Adrenal gland (tissue), 19 donors: ENCODE data around the gene RANBP2. TPM values are rescaled to one million over a fixed set of nuclear protein-coding genes. Genes with fewer than 3 reads are reported as not detected.
A peak's percentile ranks its signal among the peaks of the same experiment; 100 is the strongest.
"Not testable (repeated sequence)": the region's sequence is repeated elsewhere in the genome, so short reads cannot be mapped to it uniquely, and the experiment has no call there.

Experiments used
- DNase-seq, 7 donors: peaks; one replicate each; pipeline ENCODE4 v3.0.0-alpha.2; 2019 to 2020
- H3K27ac ChIP-seq, 5 donors: fragments of 200-600 bp; sonication (generic) in 4 of 5; 1 replicate in 3 of 5; 2 replicates in 2 of 5; pipeline versions ENCODE4 v1.5.1 to v1.8.0; 2016 to 2020; ENCODE audit warnings: mild to moderate bottlenecking in 1 of 5
- H3K27me3 ChIP-seq: fragments of 200-600 bp; 2 replicates; pipeline ENCODE4 v1.8.0; 2021
- H3K36me3 ChIP-seq, 2 donors: fragments of 200-600 bp; replicated peaks in 1 of 2; 1 replicate in 1 of 2; 2 replicates in 1 of 2; pipeline versions ENCODE4 v1.5.1 to v1.8.0; 2018 to 2022
- H3K4me1 ChIP-seq, 2 donors: fragments of 200-600 bp; replicated peaks in 1 of 2; 1 replicate in 1 of 2; 2 replicates in 1 of 2; pipeline versions ENCODE4 v1.5.1 to v1.8.0; 2018 to 2021
- H3K4me3 ChIP-seq, 4 donors: fragments of 200-600 bp; sonication (generic) in 3 of 4; one replicate each; pipeline ENCODE4 v1.5.1; 2016 to 2018
- H3K9me3 ChIP-seq, 3 donors: fragments of 200-600 bp; sonication (generic) in 1 of 3; replicated peaks in 1 of 3; 1 replicate in 2 of 3; 2 replicates in 1 of 3; pipeline versions ENCODE4 v1.5.1 to v1.8.0; 2016 to 2021
- POLR2A ChIP-seq, 2 donors: fragments of 450-650 bp; IDR thresholded peaks; one replicate each; pipeline ENCODE4 v1.6.1; 2017; ENCODE audit warnings: antibody characterized with exemption in 2 of 2, mild to moderate bottlenecking in 2 of 2, moderate library complexity in 1 of 2
- WGBS, 4 donors: extraction: QIAGEN DNeasy Blood & Tissue Kit in 2 of 4; methylation state at CpG; one replicate each; pipeline versions ENCODE4 v1.1.5 to v1.1.7; 2013 to 2017; 5-methylcytosine and 5-hydroxymethylcytosine counted together
- intact Hi-C, 2 donors: fragments of 100-400 bp; cut with DNase I; formaldehyde crosslinking; loops; one replicate each; pipeline versions ENCODE4 v1.14.1 to v1.15.0; 2022 to 2023
- long read RNA-seq, 10 donors: library from polyadenylated mRNA in 3 of 10; unstranded in 2 of 10; stranded (forward) in 1 of 10; transcript quantifications; one replicate each; pipeline ENCODE4 v2.0.0 and lab custom pipeline, GENCODE V29; 2021 to 2026
- polyA plus RNA-seq, 3 donors: library from polyadenylated mRNA; stranded (reverse); fragments of 200-250 nt in 2 of 3; fragments of 350-450 nt in 1 of 3; fragmentation: Illumina TruSeq in 1 of 3; extraction: RNeasy Lipid Tissue Mini Kit (QIAGEN cat#74804) in 1 of 3; gene quantifications; one replicate each; pipeline ENCODE4 v1.2.3, GENCODE V29; 2013 to 2014
- total RNA-seq, 9 donors: library from RNA; depleted of rRNA in 4 of 9; stranded (reverse); fragments of >200 nt in 4 of 9; fragments of 120-200 nt in 1 of 9; fragmentation: NEBNext Ultra II Directional in 1 of 9; extraction: Animal tissue kit (Norgen Biotek cat#: 25700) in 1 of 9; gene quantifications; one replicate each; pipeline versions ENCODE4 v1.1.0 to v1.2.4, GENCODE V29; 2013 to 2023
- TF ChIP-seq, protein P1 (sequence below), 6 experiments: fragments of 450-650 bp in 4 of 6; fragments of 200-600 bp in 2 of 6; sonication (generic) in 1 of 6; IDR thresholded peaks; 1 replicate in 5 of 6; 2 replicates in 1 of 6; pipeline versions ENCODE4 v1.5.1 to v1.8.0; 2016 to 2021; ENCODE audit warnings: antibody characterized with exemption in 6 of 6, mild to moderate bottlenecking in 2 of 6, moderate library complexity in 1 of 6
- donor health status: healthy with polysubstance abuse.
- donor health status: Bipolar disorder and iron deficiency.
- donor health status: DM: yes; HTN: yes; CAD: no.
- donor health status: DM: no; HTN: no; CAD: no.
- donor health status: DM: no; HTN: no; CAD: no.
- donor health status: DM: yes; HTN: yes; CAD: no.

Gene RANBP2
- total RNA-seq (10 to 100 TPM; 38.8 to 85.3 (median 69.9) TPM), polyA plus RNA-seq (10 to 100 TPM; 17.7 to 48.9 (median 22.0) TPM)
- long read RNA-seq, donor 1, partial matches to known transcripts: 6 of 6 reads
- long read RNA-seq, donor 1, other reads (novel, unspliced or antisense): 0 of 6 reads
- long read RNA-seq, donor 2: 0 reads
- long read RNA-seq, donor 3, partial matches to known transcripts: 5 of 5 reads
- long read RNA-seq, donor 3, other reads (novel, unspliced or antisense): 0 of 5 reads
- long read RNA-seq, donor 4, partial matches to known transcripts: 8 of 14 reads
- long read RNA-seq, donor 4, other reads (novel, unspliced or antisense): 6 of 14 reads
- long read RNA-seq, donor 5, partial matches to known transcripts: 9 of 11 reads
- long read RNA-seq, donor 5, other reads (novel, unspliced or antisense): 2 of 11 reads
- long read RNA-seq, donor 6, partial matches to known transcripts: 2 of 3 reads
- long read RNA-seq, donor 6, other reads (novel, unspliced or antisense): 1 of 3 reads
- long read RNA-seq, donor 7: 0 reads
- long read RNA-seq, donor 8: 0 reads
- long read RNA-seq, donor 9, partial matches to known transcripts: 5 of 5 reads
- long read RNA-seq, donor 9, other reads (novel, unspliced or antisense): 0 of 5 reads
- long read RNA-seq, donor 10: 0 reads

DNA sequence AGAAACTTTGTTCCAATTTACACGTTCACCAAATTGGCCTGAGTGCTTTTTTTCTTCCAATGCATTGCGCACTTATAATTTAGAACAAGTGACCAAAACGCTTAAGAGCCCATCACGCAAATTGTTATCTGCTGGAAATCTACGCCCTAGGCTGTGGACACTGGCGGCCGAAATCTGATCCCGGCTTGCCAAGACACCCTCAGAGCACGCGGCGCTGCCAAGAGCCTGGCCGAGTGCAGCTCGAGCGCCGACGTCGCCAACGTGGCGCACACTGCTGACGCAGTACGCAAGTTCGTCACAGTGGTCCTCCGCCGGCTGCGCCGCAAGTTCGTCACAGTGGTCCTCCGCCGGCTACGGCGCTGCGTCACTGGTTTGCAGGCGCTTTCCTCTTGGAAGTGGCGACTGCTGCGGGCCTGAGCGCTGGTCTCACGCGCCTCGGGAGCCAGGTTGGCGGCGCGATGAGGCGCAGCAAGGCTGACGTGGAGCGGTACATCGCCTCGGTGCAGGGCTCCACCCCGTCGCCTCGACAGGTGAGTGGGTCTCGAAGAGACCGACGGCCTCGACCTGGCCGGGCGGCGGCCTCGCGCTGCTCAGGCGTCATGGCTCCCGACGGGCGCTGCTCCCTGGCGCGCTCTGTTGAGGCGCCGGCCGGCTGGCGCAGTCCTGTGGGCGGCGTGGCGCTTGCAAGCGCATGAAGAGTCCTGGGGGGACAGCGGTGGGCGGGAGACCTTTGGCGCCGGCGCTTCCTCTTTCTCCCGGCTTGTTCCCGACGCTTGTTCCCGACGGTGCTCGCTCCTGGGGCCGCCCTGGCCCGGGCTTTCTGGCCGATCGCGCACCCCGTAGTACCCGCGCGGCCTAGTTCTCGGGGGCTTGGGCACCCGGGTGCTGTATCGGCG, at the start of gene RANBP2:
Gene RANBP2 (plus strand): TSS at position 334 of the 896 bp plus-strand sequence. CDS start 125 bp downstream, at position 459.
- no peaks in the 10 kb centered on the region for H3K36me3 ChIP-seq
- H3K4me1 ChIP-seq: peaks cover 0 to 17% of the 10 kb centered on the region in 2 donors
- intact Hi-C loops: loop anchor here in 1 of 2 donors (10.0 kb wide), 1 partner anchor 115 kb away; no protein-coding TSS in a partner anchor
- 0 to 1% (median 0%) methylated on average over 15 to 97 of the region's 97 CpGs for WGBS, 4 donors
- peak within 1 kb of the TSS; percentile 26 to 98 (median 70) for H3K4me3 ChIP-seq
- TF ChIP-seq, protein P1, sequence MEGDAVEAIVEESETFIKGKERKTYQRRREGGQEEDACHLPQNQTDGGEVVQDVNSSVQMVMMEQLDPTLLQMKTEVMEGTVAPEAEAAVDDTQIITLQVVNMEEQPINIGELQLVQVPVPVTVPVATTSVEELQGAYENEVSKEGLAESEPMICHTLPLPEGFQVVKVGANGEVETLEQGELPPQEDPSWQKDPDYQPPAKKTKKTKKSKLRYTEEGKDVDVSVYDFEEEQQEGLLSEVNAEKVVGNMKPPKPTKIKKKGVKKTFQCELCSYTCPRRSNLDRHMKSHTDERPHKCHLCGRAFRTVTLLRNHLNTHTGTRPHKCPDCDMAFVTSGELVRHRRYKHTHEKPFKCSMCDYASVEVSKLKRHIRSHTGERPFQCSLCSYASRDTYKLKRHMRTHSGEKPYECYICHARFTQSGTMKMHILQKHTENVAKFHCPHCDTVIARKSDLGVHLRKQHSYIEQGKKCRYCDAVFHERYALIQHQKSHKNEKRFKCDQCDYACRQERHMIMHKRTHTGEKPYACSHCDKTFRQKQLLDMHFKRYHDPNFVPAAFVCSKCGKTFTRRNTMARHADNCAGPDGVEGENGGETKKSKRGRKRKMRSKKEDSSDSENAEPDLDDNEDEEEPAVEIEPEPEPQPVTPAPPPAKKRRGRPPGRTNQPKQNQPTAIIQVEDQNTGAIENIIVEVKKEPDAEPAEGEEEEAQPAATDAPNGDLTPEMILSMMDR (IDR thresholded peaks at IDR 0.05): no peak
- peak; percentile 95 to 98 for TF ChIP-seq POLR2A (IDR thresholded peaks at IDR 0.05)
- no peaks in the 10 kb centered on the region for H3K9me3 ChIP-seq
- peak within 1 kb of the TSS; percentile 34 to 99 (median 97) for H3K27ac ChIP-seq
- peak; percentile 95 to 98 (median 97) for DNase-seq
- H3K27me3 ChIP-seq: no peaks in the 10 kb centered on the region

DNA sequence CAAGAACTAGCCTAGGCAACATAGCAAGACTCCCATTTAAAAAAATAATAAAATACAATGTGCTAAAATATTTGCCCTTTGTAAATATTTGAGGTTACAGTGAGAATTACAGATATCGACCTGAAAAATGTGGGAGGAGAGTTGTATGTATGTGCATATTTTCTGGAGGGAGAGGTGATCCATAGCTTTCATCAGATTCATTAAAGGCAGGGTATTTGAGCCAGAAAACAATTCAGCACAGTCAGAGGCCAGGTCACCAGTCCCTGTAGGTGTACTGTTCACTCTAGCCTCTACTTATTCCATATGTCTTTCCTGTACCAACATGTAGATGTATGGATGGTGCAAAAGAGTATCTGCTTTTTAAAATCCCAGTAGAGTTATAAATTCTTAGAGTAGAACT, 49.0 kb upstream of the RANBP2 start:
- H3K9me3 ChIP-seq, H3K4me3 ChIP-seq, H3K4me1 ChIP-seq, DNase-seq, intact Hi-C loops, H3K27ac ChIP-seq, H3K36me3 ChIP-seq, H3K27me3 ChIP-seq: not testable (repeated sequence)
- 82 to 100% (median 84%) methylated on average over 1 of the region's 1 CpG for WGBS, 4 donors

DNA sequence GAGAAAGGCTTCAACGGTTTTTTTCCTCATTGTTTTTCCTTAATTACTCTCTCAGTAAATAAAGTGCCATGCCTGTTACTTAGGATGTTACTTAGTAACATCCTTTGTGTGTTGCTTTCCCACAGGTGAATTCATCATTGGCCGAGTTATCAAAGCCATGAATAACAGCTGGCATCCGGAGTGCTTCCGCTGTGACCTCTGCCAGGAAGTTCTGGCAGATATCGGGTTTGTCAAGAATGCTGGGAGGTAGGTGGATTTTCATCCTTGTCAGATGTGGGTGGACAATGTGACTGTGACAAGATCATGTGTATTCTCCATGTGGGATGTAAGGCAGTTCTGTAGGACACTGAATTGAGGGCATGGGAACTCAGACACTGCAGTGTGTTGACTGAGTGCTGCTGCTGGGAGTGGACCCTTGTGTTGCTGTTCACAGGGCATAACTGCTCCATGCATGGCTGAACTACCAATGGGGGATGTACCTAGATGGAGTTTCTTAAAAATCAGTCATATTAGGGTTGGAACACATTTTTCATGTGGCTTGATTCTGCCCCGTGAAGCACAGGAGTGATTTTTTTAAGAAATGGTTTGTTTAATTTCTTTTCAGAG, 47.0 kb upstream of the RANBP2 start:
- H3K27ac ChIP-seq, H3K9me3 ChIP-seq, H3K4me3 ChIP-seq, H3K27me3 ChIP-seq, intact Hi-C loops, DNase-seq, H3K4me1 ChIP-seq: not testable (repeated sequence)
- H3K36me3 ChIP-seq: peaks cover 0 to 12% of the 10 kb centered on the region in 2 donors
- 58 to 71% methylated on average over 1 to 2 of the region's 6 CpGs; no CpG with 5 or more reads in 2 of the 4 donors for WGBS, 4 donors

DNA sequence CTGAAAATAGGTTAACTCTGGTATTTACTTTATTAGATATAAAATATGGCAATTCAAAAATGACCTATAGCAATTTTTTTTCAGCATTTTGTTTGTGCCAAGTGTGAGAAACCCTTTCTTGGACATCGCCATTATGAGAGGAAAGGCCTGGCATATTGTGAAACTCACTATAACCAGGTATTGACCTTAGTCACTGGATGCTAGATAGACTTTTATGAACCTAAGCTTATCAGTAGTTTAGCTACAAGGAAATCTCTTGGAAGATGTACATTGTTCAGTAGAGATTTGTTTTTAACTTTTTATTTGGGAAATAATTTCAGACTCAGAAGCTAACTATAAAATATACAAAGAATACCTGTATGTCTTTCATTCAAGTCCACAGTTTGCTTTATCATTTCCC, 42.8 kb upstream of the RANBP2 start:
- H3K9me3 ChIP-seq, H3K27me3 ChIP-seq, intact Hi-C loops, H3K4me1 ChIP-seq, DNase-seq, H3K4me3 ChIP-seq, H3K27ac ChIP-seq: not testable (repeated sequence)
- peaks cover 0 to 29% of the 10 kb centered on the region in 2 donors for H3K36me3 ChIP-seq
- 100% methylated on average over 1 of the region's 1 CpG; no CpG with 5 or more reads in 2 of the 4 donors for WGBS, 4 donors

DNA sequence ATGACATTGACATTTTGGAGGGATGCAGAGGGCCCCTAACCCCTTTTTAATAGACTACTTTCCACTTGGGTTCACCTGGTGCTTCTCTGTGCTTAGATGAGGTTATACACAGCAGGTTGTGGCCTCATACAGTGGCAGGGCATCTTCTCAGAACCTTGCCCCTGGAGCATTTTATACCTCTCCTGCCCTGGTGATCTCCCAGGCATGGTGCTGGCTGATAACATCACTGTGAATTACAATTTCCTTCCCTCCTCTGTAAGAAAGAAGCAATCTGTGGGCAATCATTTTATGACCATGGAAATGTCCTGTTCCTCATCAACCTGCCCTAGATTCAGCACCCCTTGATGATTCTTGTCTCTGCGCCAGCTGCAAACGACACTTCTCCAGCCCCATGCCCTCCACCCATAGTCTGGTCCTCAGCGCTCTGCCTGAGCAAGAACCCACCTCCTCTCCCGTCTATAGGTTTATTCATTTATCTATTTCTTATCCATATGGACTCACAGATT, 42.0 kb upstream of the RANBP2 start:
- intact Hi-C loops, H3K4me1 ChIP-seq, H3K4me3 ChIP-seq, DNase-seq, H3K27ac ChIP-seq, H3K9me3 ChIP-seq, H3K27me3 ChIP-seq: not testable (repeated sequence)
- 71 to 87% (median 81%) methylated on average over 4 of the region's 4 CpGs for WGBS, 4 donors
- H3K36me3 ChIP-seq: peaks cover 0 to 36% of the 10 kb centered on the region in 2 donors

DNA sequence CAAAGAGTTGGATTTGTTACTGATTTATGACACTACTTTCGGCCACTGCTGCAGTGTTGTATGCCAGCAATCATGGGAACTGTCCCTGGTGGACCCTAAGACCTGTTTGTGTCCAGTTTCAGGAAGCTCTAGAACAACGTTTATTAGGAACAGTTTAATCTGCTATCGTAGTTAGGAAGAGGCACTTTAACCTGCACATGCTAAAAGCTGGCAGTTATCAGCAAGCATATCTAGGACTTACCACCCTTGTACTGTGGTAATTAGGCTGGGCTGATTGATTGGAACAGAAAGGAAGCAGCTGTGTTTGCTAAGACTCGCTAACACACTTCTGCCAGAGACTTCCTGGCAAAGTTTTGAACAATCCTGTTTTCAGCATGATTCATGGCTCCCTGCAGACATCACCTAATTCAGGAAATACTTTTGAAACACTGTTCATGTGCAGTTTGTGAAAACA, 41.1 kb upstream of the RANBP2 start:
- H3K9me3 ChIP-seq, H3K4me1 ChIP-seq, H3K27me3 ChIP-seq, intact Hi-C loops, H3K4me3 ChIP-seq: not testable (repeated sequence)
- 35 to 48% (median 47%) methylated on average over 4 of the region's 4 CpGs for WGBS, 4 donors
- DNase-seq: peak in 1 of 7 donors; percentile 18
- Histone ChIP-seq H3K36me3 (peaks cover 0 to 33% of the 10 kb centered on the region in 2 donors), H3K27ac (peak overlapping the region in 2 of 5 donors; percentile 30 to 38)

DNA sequence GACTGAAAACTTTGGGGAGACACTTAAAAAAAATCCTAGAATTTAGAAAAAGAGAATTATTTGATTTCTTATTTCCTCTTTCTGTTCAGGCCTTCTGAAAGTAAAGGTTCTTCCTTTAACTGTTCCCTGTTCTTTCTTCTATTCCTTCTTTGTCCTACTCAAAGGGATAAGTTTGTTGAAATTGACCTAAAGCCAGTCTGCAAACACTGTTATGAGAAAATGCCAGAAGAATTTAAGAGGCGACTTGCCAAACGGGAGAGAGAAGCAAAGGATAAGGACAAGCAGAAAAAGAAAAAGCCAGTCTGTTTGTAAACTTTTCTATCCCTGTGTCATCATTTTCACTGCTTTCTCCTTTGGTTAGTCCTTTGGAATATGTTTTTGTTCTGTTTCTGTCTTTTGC, 38.5 kb upstream of the RANBP2 start:
- peaks cover 0 to 31% of the 10 kb centered on the region in 2 donors for H3K36me3 ChIP-seq
- intact Hi-C loops, H3K27me3 ChIP-seq, DNase-seq, H3K27ac ChIP-seq, H3K9me3 ChIP-seq, H3K4me3 ChIP-seq, H3K4me1 ChIP-seq: not testable (repeated sequence)
- 63% methylated on average over 2 of the region's 2 CpGs; no CpG with 5 or more reads in 3 of the 4 donors for WGBS, 4 donors

DNA sequence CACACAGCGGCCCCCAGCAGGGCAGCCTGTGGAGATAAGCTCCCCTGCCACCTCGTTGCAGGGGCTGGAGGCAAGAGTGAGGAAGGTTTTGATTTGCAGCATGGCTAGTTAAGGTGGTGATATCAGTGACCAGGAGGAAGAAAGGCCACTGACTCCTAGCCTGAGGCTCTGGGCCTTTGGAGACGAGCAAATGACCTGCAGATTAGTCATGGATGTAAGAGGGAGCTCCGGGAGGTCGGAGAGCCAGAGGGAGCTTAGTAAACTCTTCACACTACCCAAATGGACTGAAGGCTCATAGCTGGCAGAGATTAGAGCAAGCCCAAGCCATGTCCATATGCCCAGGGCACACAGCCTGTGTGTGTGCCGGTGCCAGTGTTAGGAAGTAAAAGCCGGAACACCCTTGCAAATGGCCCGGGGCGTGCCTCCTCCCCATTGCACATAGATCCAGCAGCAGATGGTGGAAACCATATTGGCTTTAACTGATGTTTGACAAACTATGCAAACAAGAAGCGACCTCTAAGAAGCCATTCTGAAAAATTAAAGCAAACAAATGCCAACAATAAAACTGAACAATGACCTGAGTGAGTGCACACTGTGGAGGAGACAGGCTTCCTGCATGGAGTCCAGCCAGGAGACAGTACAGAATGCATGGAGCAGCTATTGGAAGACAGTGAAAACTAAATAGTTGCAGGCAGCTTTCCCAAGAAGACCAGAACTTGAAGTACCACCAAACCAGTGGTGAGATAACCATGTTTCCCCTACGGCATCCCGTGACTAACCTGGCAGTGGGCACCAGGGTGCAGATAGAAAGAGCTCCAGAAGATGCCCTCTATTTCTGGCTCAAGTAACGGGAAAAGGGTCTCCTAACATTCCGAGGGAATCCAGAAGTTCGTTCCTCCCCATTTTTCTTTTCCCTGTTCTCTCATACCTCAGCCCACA, 30.2 kb upstream of the RANBP2 start:
- H3K36me3 ChIP-seq, intact Hi-C loops, H3K4me1 ChIP-seq, H3K27me3 ChIP-seq, H3K4me3 ChIP-seq, H3K9me3 ChIP-seq, DNase-seq, H3K27ac ChIP-seq: not testable (repeated sequence)
- WGBS, 4 donors: 71 to 96% (median 90%) methylated on average over 1 to 8 of the region's 15 CpGs
